ENCODE measurements around the gene FBL.
A peak's percentile ranks its signal among the peaks of the same experiment; 100 is the strongest.

FBL gene

DNA sequence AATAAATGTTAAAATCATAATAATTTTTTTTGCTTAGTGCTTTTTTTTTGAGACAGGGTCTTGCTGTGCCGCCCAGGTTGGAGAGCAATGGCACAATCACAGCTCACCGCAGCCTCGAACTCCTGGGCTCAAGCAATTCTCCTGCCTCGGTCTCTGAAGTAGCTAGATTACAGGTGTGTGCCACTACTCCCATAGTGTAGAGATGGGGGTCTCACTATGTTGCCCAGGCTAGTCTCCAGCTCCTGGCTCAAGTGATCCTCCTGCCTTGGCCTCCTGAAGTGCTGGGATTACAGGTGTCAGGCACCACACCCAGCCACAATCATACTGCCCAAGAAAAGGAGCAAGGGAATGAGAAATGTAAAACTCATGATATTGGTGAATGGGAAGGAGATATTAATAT is 5.1 kb downstream of the FBL start:
- DNase-seq = no peak

- no peak for DNase-seq
Measured at GRCh38 chr19:39840492-39840891, 5.7 kb downstream of the FBL start.

DNA sequence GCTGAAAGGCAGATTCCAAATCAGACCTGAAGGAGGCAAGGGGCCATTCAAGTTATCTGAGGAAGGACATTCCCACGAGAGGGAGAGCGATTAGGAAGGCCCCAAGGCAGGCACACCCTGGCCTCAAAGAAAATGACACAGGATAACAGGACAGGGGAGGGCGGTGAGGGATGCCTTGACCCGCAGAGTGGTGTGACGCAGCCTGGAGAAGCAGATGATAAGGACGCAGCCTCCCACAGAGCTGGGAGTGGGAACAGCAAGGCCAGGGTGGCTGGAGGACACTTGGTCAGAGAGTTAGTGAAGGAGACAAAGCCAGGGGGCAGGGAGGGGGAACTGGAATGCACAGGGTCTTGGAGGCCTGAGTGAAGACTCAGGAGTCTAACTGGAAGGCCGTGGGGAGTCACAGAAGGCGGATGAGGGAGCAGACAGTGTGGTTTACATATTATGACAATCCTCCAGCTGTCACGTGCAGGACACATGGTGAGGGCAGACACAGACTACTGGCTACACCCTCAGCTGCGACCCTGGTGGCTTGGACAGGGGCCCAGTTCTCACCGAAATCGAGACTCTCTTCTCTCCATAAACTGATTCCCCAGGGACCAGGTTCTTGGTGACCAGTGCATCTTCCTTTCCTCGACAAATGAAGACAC is 6.4 kb downstream of the FBL start:
- DNase-seq = no peak

DNA sequence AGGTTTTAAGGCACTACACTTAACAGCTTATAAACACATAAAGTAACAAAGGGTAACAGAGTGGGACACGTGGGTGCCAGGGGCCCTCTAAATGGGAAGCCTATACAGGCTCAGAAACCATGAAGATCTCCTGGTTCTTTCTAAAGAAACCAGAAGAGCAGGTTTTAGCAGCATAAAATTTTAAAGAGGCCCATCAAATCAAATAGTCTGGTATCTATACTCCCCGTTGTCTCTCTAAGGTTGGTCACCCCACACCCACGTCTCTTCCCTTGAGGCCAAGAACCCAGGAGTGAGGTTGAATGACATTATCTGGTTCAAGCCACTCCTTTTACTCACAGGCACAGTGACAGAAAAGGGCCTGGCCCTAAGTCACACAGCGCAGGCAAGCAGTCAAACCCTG is 7.6 kb downstream of the FBL start:
- no peak for DNase-seq

DNA sequence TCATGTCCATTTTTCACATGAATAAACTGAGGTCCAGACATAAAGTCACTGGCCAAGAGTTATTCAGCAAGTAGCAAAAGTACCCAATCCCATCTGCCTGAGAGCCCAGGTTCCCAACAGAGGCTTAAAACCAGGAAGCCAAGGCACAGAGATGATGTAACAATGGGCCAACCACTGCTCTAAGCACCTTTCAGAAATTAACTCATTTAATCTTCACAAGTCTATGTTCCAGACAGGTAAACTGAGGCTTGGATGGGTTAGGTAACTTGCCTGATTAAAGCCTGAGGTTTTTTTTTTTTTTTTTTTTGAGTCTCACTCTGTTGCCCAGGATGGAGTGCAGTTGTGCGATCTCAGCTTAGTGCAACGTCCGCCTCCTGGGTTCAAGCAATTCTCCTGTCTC is 8.2 kb downstream of the FBL start:
- DNase-seq = no peak

DNA sequence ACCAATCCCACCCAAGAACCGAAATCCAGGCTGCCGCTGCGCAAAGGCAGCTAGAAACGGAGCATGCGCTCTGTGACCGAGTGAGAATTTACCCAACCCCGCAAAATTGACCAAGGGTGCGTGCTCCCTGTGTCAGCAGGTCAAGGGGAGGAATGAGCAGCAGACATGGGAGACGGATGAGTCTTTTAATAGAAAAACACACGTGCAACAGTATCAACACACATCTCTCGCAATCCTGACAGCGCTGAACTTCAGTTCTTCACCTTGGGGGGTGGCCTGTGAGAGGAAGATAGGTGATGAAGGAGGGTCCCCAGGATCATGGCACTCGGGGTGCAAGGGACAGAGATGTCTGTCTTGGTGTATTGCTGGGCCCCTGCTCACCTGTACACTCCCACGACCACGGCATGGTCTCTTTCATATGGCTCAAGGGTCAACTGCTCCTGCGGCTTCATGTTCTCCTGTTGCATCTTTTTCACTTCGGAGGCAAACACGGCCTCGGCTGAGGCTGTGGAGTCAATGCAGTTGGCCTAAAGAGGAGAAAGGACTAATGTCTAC is 11.8 kb downstream of the FBL start:
- DNase-seq = no peak

DNA sequence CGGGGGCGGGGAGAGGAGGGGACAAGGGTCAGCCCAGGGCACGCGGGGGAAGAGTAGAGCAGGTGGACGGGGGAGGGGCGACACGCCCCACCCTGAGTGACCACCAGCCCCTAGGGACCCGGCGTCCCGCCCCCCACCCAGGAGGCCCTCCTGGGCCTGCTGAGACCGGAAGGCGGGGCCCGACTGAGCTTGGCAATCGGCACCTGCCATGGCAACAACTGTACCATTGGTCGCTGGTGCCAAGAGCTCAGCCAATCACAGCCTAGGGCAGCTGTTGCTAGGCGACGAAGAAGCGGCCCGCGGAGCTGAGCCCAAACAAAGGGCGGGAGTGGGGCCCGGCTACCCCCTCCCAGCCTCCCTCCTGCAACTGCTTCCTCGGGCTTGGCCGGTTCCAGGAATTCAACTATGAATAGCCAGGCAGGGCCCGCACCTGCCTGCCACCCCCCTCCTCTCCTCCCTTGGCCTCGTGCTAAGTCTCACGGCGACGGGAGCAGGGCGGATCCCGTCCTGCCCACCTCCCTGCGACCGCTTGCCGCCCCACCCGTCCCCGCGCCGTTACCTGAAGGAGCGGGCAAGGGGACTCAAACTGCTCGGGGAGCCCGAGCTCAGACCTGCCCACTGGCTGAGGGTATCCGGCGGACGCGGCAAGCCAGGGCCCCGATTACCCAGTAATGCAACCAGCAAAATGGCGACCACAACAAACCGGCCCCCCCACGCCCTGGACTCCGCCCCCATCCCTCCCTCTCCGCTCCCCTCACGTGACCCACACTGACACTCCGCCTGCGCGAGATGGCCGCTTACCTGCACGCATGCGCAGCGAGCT is 12.5 kb downstream of the FBL start, which contains the start of gene DYRK1B:
Gene DYRK1B, minus strand, starts transcription at position 699 of the 823 bp plus-strand sequence. CDS start 2,295 bp downstream, outside the sequence.
- DNase-seq = peak; percentile 94

GRCh38 chr19:39833160-39833463 is 13.1 kb downstream of the FBL start:
- no peak for DNase-seq

DNA sequence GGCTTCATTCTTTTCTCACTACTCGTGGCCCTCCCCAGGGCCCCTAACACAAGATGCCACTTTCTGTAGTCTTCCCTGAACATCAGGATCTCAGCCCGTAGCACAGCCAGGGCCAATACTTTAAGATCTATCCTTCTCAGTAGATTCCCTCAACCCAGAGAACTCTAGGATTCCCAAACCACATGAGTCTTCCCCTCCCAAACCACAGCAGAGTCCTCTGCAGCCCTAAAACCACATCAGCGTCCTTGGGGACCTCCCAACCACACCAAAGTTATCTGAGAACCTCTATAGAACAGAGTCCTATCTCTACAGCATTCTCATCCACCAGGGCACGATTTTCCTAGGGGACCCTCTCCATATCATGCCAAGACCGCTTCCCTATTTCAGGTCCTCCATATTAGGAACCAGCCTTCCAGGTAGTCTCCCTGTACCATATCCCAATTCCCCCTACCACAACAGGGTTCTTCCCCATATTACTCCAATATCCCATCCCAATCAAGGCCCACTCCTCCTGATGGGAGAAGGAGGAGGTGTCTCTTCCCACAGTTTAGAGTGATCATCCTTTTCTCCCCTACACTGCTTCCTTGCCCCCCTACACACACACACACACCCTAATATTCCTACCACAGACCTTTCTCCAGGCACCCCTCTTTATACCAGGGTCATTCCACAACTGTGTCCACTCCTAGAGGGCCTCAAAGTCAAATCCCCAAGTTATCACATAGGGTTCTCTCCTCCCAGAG is 13.7 kb downstream of the FBL start:
- DNase-seq = no peak

- DNase-seq = no peak
Measured at GRCh38 chr19:39831679-39832078, 14.5 kb downstream of the FBL start.

DNA sequence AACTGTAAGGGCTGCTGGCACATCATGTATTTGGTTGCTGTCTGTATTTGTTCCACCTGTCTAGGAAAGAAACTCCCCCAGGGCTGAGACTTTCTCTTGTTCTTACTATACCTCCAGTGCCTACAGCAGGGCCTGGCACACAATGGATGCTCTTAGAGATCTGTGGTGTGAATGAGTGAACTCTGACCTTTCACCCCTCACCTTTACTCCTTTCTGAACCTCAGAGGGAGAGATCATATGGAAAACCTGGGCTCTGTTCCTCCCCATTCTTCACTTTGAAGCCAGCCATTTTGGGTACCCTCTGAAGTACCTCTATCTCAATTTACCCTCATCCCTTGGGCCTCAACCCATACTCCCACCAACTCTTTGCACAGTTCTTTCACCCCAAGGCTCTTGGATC is 15.3 kb downstream of the FBL start:
- no peak for DNase-seq

DNA sequence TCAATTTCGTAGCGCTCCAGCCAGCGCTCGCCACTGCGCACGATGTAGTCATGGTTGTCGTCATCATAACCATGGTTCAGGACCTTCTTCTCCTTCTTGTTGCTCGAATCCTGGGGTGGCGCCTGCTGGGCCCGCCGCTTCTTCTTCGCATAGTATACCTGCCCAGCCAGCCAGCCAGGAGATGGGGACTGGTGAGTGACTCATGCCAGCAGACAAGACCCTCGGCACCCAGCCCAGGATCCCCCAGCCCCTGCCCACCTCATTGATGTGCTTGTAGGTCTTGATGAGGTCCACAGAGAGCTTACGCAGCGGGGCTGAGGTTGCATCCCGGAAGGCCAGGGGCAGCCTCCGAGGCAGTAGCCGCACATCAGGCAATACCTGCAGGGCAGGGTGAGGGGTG is 15.8 kb downstream of the FBL start:
- no peak for DNase-seq

GRCh38 chr19:39829702-39830275 is 16.4 kb downstream of the FBL start:
- no peak for DNase-seq

DNA sequence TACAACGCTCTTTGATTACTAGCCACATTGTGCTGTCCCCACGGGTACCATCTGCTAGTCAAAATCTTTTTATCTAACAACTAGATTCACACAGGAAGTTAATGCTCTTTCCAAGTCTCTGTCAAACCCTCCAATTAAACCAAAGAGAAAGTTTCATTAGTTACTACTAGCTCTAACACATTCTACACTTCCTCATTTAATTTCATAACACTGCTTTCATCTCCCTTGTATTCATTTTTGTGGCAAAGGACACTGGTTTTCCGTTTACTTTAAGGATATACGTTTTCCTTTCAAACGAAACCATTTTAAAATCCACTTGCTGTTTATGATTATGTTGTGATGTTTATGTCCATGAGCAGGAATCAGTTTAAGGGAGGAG is 17.5 kb downstream of the FBL start:
- no peak for DNase-seq

- peak; percentile 80 for DNase-seq
Measured at GRCh38 chr19:39828015-39828653, 18.0 kb downstream of the FBL start.

- no peak for DNase-seq
Measured at GRCh38 chr19:39827216-39827615, 19.0 kb downstream of the FBL start.

DNA sequence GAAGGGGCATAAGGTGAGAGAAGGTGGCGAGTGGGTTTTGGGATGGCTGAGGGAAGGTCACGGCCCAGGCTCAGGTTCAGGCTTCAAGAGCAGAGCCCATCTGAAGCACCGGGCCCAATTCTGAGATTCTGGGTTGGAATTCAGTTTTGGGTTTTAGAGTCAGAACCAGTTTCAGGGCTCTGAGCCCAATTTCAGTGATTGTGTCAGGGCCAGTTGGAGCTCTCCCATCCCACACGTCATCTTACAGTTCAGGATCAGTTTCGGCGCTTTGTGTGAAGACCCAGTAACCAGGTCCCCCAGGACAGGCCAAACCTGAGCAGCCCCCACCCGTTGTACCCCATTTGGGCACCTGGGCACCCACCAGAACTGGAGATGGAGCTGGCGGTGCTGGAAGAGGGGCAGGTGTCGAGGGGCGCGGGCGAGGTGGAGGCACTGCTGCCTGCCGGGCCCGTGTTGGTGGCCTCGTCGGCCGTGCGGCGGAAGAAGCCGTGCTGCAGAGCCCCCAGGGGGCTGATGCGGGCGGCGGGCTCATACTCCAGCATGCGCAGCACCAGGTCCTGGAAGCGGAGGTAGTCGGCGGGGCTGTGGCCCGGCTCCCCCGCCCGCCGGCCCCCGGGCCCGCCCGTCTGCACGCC is 19.8 kb downstream of the FBL start:
- DNase-seq = no peak

DNA sequence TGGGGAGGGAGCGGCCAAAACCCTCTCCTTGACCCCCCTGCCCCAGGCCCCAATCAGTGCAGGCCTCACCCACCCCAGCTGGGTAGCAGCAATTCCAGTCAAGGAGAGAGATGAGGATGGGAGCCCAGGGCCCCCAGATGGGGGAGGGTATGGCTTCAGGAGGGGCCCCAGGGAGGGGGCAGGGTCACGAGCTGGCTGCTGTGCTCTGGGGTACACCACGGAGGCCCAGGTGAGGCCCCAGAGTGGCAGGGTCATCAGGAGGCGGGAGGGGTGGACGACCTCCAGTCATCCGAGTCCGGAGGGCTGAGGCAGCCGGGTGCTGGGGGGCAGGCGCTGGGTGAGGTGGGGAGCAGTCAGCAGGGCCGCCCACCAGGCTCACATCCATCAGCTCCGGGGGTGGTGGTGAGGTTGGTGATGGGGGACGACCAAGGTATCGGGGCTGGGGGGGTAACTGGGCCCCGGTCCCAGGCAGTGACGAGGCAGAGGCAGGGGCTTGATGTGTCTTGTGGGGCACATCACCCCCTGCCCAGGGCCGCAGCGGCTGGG is 20.6 kb downstream of the FBL start:
- no peak for DNase-seq

DNA sequence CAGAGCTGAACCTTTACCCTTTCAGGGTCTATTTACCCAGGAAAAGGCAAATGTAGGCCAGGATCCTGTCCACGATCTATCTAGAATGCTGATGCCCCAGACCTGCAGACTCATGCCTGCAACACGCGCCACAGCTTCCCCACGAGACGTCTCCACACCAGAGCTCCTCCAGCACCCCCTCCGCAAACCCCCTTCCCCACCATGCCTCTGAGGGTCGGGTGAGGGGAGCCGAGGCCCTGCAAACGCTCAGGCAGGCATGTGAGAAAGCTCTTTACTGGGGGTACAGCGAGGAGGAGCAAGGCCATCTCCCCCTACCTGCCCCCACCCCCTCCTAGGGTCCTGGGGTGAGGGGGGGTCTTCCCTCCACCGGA is 21.1 kb downstream of the FBL start:
- DNase-seq = no peak

- peak; percentile 93 for DNase-seq
Measured at GRCh38 chr19:39824143-39825092, 21.8 kb downstream of the FBL start.

DNA sequence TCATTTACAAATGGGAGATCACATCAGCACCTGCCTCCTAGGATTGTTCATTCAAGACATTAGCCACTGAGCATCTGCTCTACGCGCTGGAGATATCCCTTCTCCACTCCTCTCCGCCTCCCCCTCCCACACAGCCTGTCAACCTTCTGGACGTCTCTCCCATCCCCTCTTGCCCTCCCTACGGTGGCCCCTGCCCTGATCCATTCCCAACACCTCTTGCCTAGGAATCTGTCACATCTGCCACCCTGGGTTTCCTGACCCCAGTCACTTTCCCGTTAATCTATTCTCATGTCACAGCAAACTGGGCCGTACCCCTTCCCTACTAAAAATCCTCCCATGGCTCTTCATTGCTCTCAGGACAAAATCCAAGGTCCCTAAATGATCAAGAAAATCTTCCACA is 22.5 kb downstream of the FBL start:
- DNase-seq = no peak

Measured in NCI-H774 (cell line).